Esophagus squamous epithelium (tissue), 4 donors: ENCODE results near the gene OR7C1.

Experiments used
- POLR2A ChIP-seq, 4 donors: fragments of 450-650 bp; IDR thresholded peaks; one replicate each; pipeline ENCODE4 v1.6.1; 2017; ENCODE audit warnings: antibody characterized with exemption in 4 of 4, mild to moderate bottlenecking in 4 of 4, moderate library complexity in 3 of 4
- TF ChIP-seq, protein P1 (sequence below), 6 experiments: fragments of 450-650 bp in 4 of 6; fragments of 200-600 bp in 2 of 6; sonication (generic) in 2 of 6; IDR thresholded peaks; one replicate each; pipeline ENCODE4 v1.5.1; 2016 to 2019; ENCODE audit warnings: antibody characterized with exemption in 6 of 6, mild to moderate bottlenecking in 4 of 6, moderate library complexity in 4 of 6

- TF ChIP-seq, protein P1, sequence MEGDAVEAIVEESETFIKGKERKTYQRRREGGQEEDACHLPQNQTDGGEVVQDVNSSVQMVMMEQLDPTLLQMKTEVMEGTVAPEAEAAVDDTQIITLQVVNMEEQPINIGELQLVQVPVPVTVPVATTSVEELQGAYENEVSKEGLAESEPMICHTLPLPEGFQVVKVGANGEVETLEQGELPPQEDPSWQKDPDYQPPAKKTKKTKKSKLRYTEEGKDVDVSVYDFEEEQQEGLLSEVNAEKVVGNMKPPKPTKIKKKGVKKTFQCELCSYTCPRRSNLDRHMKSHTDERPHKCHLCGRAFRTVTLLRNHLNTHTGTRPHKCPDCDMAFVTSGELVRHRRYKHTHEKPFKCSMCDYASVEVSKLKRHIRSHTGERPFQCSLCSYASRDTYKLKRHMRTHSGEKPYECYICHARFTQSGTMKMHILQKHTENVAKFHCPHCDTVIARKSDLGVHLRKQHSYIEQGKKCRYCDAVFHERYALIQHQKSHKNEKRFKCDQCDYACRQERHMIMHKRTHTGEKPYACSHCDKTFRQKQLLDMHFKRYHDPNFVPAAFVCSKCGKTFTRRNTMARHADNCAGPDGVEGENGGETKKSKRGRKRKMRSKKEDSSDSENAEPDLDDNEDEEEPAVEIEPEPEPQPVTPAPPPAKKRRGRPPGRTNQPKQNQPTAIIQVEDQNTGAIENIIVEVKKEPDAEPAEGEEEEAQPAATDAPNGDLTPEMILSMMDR (IDR thresholded peaks at IDR 0.05): no peak
- no peak for TF ChIP-seq POLR2A (IDR thresholded peaks at IDR 0.05)
Observed at GRCh38 chr19:14809272-14810057, 25.5 kb downstream of the OR7C1 start.
